GM12801 (cell line): ENCODE results near the gene CACNA2D3.

ENCODE experiments used
- CTCF ChIP-seq: IDR thresholded peaks from one replicate; pipeline ENCODE4 v1.5.1; 2011; ENCODE audit warnings: control low read depth; ENCODE audit not compliant: insufficient read length; ENCODE audit errors: extremely low read depth

CACNA2D3 gene

GRCh38 chr3:54889731-54890130, 767.4 kb downstream of the CACNA2D3 start:
- no peak for TF ChIP-seq CTCF

- TF ChIP-seq CTCF: no peak
These were observed 769.2 kb downstream of the CACNA2D3 start for GRCh38 chr3:54891540-54891897.

- no peak for TF ChIP-seq CTCF
These were observed 769.8 kb downstream of the CACNA2D3 start for GRCh38 chr3:54892168-54892567.

- TF ChIP-seq CTCF: no peak
These were observed 773.3 kb downstream of the CACNA2D3 start for GRCh38 chr3:54895613-54896012.

DNA sequence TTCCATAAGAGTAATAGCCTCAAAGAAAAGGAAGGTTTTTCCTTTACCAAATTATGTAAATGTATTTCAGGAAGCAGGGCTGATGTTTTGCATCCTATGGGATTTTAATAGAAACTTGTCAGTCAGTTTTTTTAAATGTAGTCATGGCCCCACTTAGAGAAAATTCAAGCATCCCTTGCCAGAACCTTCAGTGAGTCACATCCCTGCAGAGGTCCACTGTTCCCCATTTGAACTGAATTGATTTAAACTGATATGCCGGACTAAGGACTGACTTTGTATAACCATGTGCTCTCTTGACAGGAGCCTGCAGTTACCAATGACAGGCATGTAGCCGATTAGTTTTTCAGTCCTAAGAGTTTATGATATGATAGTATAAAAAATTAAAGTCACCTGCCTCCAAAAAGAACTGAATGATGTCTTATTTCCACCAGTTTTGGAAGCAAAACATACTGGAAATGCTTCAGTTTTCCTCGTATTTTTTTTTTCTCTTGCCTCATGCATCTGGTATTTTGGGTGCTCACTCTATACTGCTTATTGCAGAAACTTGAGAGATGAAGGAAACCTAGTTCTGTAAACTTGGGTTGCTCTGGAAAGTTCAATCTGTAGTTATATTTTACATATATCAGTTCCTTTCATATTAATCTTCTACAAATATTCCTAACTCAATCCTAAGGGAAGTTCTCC, 774.8 kb downstream of the CACNA2D3 start:
- TF ChIP-seq CTCF: no peak

DNA sequence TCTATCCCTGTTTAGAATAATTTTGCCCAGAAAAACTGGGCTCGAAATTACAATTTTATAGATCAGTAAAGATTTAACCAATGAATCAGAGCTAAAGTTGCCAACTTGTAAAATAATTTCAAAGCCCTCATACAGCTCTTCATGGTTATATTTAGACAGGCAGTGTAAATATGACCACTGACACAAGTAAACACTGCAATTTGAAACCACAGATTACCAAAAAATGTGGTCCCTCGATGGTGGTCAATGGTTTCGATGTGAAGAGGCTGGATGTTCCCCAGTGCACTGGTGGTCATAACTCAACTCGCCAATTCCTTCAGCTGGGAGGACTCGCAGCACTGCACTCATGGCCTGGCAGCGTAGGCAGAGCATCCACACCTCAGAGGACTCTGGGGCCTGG, 776.9 kb downstream of the CACNA2D3 start:
- no peak for TF ChIP-seq CTCF

DNA sequence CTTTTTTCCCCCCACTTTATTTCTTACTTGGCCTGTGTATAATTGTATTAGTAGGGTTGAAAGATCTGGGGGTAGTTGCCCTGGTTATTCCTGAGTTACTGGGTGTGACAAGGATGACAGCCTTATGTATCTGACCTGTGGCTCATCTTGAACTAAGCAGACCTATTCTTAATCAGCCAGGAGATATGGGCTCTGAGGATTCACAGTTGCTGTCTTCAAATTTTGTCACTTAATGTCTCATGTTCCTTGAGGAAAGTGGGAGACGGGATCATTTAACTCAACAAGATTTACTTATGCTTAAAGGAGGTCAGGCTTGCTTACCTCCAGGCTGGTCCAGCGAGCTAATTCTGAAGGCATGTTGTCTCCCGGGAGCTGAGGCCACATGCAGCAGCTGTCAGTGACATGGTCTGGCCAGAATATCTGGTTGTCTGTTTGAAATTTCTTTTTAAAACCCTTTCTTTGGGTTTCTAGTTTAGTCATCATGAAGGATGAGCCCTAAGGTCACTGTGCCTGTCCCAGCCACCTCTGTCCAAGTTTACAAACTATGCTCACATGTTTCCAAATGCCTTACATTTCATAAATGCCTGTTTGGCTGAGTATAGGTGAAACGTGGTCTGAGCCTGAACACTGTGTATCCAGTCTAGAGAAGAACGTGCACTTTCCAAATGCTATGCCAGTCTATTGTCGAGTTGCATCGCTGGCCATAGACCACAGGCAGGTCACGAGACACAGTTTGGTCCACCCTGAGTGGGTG, 778.7 kb downstream of the CACNA2D3 start:
- TF ChIP-seq CTCF: no peak
